HG03135 (cell line): ENCODE data around the gene SP3.

Experiments
- ATAC-seq: cut with Tn5 transposase; IDR thresholded peaks from one replicate; pipeline ENCODE4 v1.9.1; 2021; ENCODE audit warnings: mild to moderate bottlenecking, moderate library complexity; ENCODE audit not compliant: unreplicated experiment

Gene SP3

DNA sequence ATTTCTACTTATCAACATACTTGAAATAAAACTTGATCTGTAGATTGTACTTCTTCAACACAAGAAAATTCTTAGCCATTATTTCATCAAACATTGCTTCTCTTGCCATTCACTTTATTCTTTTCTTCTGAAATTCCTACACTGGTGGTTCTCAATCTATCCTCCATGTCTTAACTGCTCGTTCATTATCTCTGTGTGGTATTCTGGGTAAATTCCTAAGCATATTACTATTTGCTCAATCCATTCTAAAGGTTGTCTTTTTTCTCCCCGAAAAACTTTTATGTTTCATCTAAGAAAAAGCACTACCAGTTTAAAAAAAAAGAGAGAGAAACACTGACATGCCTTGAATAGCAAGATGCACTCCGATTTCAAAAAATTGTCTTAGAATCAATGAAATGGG is 18.0 kb downstream of the SP3 start:
- ATAC-seq = no peak

GRCh38 chr2:173943738-173944137 is 21.4 kb downstream of the SP3 start:
- no peak for ATAC-seq

GRCh38 chr2:173942861-173943523 is 22.2 kb downstream of the SP3 start:
- no peak for ATAC-seq

DNA sequence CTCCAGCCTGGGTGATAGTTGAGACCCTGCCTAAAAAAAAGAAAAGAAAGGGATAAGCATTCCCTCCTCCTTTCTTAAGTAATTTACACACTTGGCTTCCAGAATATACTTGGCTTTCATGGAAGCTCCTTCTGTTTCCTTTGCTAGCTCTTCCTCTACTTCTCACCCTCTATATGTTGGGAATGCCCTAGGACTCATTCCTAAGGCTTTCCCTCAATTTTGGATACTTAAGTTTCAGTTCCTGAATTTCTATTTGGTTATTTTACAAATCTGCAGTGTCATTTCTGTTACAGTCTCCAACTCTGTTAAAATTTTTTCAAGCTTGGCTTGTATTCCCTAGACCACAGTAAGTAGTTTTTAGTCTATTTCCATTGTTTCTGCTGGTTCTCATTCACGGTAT is 23.6 kb downstream of the SP3 start:
- ATAC-seq = no peak

DNA sequence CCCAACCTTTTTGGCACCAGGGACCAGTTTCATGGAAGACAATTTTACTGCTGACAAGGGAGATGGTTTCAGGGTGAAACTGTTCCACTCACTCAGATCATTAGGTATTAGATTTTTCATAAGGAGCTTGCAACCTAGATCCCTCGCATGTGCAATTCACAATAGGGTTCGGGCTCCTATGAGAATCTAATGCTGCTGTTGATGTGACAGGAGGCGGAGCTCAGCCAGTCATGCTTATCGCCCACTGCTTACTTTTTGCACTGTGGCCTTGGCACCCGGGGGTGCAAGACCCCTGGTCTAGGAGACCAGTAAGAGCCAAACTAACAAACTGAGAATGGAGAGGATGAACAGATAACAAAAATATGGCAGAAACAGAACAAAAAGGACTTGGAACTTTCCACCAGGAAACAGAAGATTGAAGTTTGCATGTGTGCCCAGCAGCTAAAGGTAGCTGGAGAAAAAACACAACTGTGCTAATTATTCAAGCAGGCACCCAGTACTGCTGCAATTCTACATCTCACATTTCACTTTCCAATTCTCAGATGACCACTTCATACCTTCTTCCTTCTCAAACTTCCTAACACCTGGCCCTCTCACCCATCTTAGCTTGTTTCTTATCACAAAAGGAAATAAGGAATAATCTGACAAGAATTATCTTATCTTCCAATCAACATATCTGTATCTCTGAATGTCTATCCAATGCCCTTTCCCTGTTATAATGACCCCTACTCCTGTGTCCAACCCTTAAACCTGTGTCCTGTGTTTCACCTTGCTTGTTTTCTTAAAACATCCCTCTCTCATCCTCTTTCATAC is 24.8 kb downstream of the SP3 start:
- ATAC-seq = no peak

GRCh38 chr2:173938700-173939384 is 26.3 kb downstream of the SP3 start:
- no peak for ATAC-seq

GRCh38 chr2:173935305-173935704 is 29.9 kb downstream of the SP3 start:
- ATAC-seq = no peak

- ATAC-seq = no peak
These were observed 30.3 kb downstream of the SP3 start for GRCh38 chr2:173934895-173935294.

- ATAC-seq = no peak
These were observed 33.4 kb downstream of the SP3 start for GRCh38 chr2:173931751-173932150.

GRCh38 chr2:173929441-173929840 is 35.7 kb downstream of the SP3 start:
- ATAC-seq = no peak

- ATAC-seq = no peak
These were observed 38.3 kb downstream of the SP3 start for GRCh38 chr2:173926875-173927274.

GRCh38 chr2:173924285-173924684 is 40.9 kb downstream of the SP3 start:
- ATAC-seq = no peak

DNA sequence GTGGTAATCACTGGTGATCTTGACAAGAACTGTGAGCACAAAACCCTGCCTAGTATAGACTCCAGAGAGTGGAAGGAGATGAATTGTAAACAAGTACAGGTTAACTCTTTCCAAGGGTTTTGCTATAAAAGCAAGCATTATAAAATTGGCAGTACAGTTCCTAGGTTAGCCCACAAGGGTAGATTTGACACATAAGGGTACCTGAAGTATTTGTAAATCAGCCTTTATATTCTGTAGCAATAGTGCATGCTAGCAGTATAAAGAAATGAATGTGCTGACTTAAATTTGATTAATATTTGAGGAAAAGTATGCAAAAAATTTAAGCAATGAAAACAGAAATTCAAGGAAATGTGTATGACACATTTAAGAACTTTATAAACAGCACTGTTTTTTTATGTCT is 42.4 kb downstream of the SP3 start:
- ATAC-seq = no peak

DNA sequence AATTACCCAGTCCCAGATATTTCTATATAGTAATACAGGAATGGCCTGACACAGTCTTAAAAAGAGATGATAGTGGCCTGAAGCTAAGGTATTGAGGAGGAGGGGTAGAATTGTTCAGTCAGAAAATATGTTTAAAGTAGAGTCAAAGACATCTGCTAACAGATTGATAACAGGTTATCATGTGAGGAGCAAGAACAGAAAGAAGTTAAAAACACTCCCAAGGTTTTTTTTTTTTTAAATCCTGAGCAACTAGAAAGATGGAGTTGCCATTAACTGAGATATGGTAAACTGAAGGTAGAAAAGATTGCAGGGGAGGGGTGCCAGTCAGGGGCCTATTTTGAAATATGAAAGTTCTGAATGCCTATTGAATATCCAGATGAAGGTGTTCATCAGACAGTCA is 43.1 kb downstream of the SP3 start:
- ATAC-seq = no peak

- ATAC-seq = no peak
These were observed 50.9 kb downstream of the SP3 start for GRCh38 chr2:173914055-173914927.

GRCh38 chr2:173909846-173910245 is 55.3 kb downstream of the SP3 start:
- ATAC-seq = no peak

DNA sequence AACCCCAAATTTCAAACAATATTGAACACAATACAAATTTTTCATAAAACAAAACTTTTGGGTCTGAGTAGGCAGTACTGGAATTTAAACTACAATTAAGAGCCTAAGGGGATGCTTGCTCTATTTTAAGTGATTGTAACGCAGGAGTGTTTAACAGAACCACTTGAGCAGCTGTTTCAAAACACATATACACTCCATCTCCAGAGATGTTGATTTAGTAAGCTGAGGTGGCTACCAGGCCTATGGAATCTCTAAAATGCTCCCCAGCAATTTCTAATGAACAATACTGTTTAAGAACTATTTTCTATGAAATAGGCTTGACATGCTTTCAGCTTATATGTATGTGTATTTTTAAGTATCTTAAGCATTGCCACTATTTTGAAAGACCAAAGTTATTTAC is 58.5 kb downstream of the SP3 start:
- ATAC-seq = no peak

DNA sequence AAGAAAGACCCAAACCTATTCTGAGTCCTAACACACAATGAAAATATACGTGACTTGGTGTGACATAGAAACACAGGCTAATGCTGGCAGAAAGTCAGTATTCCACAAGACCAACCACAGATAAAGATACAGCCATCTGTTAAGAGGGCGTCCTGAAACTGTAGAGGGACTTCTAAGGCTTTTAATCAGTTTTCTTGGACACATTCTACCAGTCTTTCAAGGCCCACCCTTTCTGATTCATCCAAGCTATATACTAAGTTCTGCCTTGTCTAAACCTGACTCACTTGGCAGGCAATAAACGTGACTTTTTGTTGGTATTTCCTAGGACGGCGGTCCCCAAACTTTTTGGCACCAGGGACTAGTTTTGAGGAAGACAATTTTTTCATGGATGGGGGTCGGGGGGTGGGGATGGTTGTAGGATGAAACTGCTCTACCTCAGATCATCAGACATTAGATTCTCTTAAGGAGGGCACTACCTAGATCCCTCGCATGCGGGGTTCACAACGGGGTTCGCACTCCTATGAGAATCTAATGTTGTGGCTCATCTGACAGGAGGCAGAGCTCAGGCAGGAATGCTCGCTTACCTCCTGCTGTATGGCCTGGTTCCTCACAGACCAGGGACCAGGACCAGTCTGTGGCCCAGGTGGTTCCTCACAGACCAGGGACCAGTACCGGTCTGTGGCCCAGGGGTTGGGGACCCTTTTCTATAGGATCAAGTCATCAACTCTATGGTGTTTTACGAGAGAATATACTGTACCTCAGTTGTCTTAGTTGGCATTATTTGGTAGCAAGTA is 61.4 kb downstream of the SP3 start:
- ATAC-seq = no peak

DNA sequence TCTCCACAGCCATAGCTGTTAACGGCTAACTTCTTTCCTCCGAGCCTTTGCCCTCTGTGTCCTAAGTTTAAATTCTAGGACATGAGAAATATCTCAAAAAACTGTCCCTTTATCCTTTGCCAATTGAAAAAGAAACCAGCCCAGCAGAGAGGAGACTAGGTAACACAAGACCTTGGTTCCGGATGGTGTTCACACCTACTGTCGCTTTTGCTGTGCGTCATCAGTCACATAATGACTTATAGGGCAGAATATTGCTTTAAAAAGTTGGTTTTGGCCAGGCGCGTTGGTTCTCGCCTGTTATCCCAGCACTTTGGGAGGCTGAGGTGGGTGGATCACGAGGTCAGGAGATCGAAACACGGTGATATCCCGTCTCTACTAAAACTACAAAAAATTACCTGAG is 66.2 kb downstream of the SP3 start:
- no peak for ATAC-seq

DNA sequence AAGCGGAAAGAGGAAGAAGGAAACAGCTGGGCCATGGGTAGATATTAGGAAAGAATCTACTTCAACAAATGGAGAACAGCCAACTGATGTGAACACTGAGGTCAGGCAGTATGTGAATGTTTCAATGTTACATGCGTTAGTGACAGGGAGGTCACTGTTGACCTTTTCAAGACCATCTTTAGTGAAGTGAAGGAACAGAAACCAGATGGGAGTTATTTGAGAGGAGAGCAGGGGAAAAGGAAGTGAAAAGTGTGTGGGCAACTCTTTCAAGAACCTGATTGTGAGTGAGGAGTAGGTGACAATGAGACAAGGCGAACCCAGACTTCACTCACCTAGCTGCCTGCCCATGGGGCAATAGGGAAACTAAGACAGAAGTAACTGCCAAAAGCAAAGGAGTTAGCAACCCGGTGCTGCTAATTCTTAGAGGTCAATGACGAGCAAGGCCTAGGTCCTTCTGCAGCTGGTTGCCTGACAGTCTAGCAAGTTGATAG is 67.0 kb downstream of the SP3 start:
- ATAC-seq = peak; percentile 81
